ENCODE results near the gene HARBI1.

HARBI1 gene, protein sequence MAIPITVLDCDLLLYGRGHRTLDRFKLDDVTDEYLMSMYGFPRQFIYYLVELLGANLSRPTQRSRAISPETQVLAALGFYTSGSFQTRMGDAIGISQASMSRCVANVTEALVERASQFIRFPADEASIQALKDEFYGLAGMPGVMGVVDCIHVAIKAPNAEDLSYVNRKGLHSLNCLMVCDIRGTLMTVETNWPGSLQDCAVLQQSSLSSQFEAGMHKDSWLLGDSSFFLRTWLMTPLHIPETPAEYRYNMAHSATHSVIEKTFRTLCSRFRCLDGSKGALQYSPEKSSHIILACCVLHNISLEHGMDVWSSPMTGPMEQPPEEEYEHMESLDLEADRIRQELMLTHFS

DNA sequence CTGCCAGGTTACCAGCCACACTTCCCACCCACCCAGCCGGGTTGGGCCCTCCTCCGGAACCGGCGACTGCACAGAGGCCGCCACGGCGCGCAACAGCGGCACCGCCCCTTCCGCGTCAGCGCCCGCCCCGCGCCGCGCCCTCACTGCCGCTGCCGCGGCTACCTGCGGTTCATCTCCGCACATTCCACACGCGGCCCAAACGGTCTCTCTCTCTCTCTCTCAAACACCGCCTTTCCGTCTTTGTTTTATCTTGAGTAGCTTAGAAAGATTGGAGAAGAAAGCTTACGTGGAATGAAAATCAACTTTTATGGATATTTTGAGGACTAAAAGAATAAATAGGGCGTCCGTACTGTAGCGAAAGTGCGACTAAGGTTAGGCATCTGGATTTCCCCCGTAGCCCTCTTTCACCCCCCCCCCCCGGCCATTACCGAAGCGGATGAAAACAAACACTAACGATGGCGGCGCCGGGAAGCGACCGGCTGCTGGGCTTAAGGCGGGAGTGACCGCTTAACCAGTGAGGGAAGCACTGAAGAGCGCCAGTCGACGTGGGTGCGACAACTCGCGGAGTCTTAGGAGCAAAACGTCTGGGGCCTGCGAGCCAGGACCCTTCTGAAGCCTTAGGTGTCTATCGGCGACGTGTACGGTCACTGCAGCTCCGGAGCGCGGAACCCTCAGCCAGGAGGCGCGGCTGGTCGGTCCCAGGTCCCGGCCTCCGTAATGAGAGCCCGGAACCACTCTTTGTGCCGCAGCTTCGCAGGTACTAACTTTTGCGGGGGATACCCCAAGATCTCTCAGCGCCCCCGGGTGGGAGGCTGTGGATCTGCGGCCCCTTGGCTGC is at the start of gene HARBI1, which contains the start of gene ATG13:
TSS of gene HARBI1 (minus strand) at position 94 of the 838 bp plus-strand sequence. CDS start 990 bp downstream, outside the sequence.
TSS of gene ATG13 (plus strand) at position 420 of the 838 bp plus-strand sequence. CDS start 26,739 bp downstream, outside the sequence.
- Histone ChIP-seq H3K27me3 (ENCODE audit: low read depth, low read length) (no peaks in the 10 kb centered on the region), H3K9me3 (ENCODE audit: control insufficient read depth in 1 of 2, low read length in 2 of 2) (no peaks in the 10 kb centered on the region), H3K36me3 (ENCODE audit: control insufficient read depth in 1 of 2, insufficient read depth in 2 of 2, low read length in 2 of 2) (peaks cover 5 to 14% of the 10 kb centered on the region in 2 donors), H3K4me1 (ENCODE audit: control insufficient read depth in 1 of 2, insufficient read depth in 2 of 2, low read length in 2 of 2) (peaks cover 4 to 23% of the 10 kb centered on the region in 2 donors), H3K4me3 (ENCODE audit: low read depth in 1 of 2, low read length in 2 of 2) (peak within 1 kb of the TSS; percentile 89 to 96), H3K27ac (ENCODE audit: low read length) (peak within 1 kb of the TSS; percentile 98)

DNA sequence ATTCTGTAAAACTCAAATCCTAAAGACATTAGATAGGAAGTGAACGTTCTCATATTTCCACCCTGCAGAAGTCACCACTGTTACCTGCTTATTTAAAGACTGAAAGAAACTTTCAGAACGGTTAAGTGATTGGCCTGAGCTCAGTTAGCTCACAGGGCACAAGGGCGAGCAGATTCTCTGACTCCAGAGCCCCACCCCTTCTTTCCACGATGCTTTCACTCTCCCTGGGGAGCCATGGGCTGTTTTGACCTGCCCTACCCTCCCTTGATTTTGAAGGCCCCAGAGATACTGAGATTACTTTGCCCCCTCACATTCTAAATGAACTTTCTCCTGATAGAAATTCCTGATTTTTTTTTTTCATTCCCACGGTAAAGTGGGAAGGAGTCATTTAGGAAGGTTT is 49.5 kb upstream of the HARBI1 start:
- Histone ChIP-seq H3K4me1 (ENCODE audit: control insufficient read depth in 1 of 2, insufficient read depth in 2 of 2, low read length in 2 of 2) (peaks cover 0 to 12% of the 10 kb centered on the region in 2 donors), H3K27ac (ENCODE audit: low read length) (peak overlapping the region; percentile 58), H3K27me3 (ENCODE audit: low read depth, low read length) (no peaks in the 10 kb centered on the region), H3K36me3 (ENCODE audit: control insufficient read depth in 1 of 2, insufficient read depth in 2 of 2, low read length in 2 of 2) (peaks cover 60 to 62% of the 10 kb centered on the region in 2 donors), H3K9me3 (ENCODE audit: control insufficient read depth in 1 of 2, low read length in 2 of 2) (no peaks in the 10 kb centered on the region), H3K4me3 (ENCODE audit: low read depth in 1 of 2, low read length in 2 of 2) (no peak overlapping the region)

DNA sequence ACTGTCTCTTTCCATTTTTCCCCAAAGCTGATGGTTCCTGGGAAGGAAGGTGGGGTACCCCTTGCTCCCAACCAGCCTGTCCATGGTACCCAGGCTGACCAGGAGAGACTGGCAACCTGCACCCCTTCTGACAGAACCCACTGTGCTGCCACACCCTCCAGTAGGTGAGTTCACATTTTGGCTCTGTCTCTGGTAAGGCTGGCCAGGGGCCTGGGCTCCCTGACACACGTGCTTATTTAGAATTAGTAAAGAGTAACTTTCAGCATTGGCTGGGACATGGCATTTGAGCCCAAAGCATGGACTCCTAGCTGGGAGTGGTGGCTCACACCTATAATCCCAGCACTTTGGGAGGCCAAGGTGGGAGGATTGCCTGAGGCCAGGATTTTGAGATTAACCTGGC is 48.3 kb upstream of the HARBI1 start:
- H3K27me3 ChIP-seq (ENCODE audit: low read depth, low read length): no peaks in the 10 kb centered on the region
- H3K4me3 ChIP-seq (ENCODE audit: low read depth in 1 of 2, low read length in 2 of 2): no peak overlapping the region
- H3K4me1 ChIP-seq (ENCODE audit: control insufficient read depth in 1 of 2, insufficient read depth in 2 of 2, low read length in 2 of 2): peaks cover 0 to 12% of the 10 kb centered on the region in 2 donors
- H3K9me3 ChIP-seq (ENCODE audit: control insufficient read depth in 1 of 2, low read length in 2 of 2): no peaks in the 10 kb centered on the region
- H3K36me3 ChIP-seq (ENCODE audit: control insufficient read depth in 1 of 2, insufficient read depth in 2 of 2, low read length in 2 of 2): peaks cover 56 to 59% of the 10 kb centered on the region in 2 donors
- no peak overlapping the region for H3K27ac ChIP-seq (ENCODE audit: low read length)

DNA sequence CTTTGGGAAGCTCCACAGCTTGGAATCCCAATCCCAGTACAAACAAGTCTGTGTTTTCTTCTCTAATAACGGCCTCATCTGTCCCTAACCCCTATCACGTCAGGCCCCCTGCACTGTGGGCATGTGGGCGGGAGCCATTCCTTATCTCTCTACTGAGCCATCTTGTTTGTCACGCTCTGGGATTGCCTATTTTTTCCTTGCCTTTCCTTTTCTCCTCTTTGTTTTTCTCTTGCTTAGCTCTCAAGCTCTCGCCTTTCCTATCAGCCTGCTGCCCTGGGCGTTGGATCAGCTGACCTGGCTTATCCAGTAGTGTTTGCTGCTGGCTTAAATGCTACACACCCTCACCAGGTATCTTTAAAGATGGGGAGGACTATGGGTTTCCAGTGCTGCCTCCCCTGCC is 47.6 kb upstream of the HARBI1 start:
- no peak overlapping the region for H3K27ac ChIP-seq (ENCODE audit: low read length)
- H3K4me3 ChIP-seq (ENCODE audit: low read depth in 1 of 2, low read length in 2 of 2): no peak overlapping the region
- no peaks in the 10 kb centered on the region for H3K27me3 ChIP-seq (ENCODE audit: low read depth, low read length)
- H3K36me3 ChIP-seq (ENCODE audit: control insufficient read depth in 1 of 2, insufficient read depth in 2 of 2, low read length in 2 of 2): peaks cover 57 to 59% of the 10 kb centered on the region in 2 donors
- H3K4me1 ChIP-seq (ENCODE audit: control insufficient read depth in 1 of 2, insufficient read depth in 2 of 2, low read length in 2 of 2): peaks cover 0 to 12% of the 10 kb centered on the region in 2 donors
- H3K9me3 ChIP-seq (ENCODE audit: control insufficient read depth in 1 of 2, low read length in 2 of 2): no peaks in the 10 kb centered on the region

DNA sequence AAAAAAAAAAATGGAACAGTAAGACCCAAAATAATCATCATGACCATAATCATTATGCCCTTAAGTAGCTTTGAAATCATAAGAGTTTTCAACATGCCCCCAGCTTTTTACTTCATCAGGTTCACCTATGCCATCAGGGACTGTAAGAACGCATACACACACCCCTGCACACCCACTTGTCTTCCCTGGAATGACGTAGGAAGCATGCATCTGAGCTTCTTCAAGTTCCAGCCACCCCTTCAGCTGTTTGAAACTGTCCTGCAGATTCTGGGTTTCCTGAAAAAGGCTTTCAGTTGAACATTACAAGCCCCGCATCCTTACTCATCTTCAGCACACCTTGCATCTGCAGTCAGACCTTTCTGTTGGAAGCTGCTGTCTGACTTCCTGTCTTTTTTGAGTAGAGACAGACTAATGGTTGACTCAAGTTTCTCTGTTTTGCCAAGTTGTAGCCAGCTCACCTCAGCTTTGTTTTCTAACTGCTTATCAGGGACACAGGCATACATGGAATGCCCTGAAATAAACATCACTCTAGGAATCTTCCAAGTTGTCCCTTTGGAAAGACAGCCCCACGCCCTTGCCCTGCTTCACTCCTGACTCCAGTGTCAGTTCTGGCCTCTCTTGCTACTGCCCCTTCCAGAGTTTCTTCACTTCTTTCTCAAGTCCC is 46.4 kb upstream of the HARBI1 start:
- no peak overlapping the region for H3K4me3 ChIP-seq (ENCODE audit: low read depth in 1 of 2, low read length in 2 of 2)
- no peaks in the 10 kb centered on the region for H3K27me3 ChIP-seq (ENCODE audit: low read depth, low read length)
- no peaks in the 10 kb centered on the region for H3K9me3 ChIP-seq (ENCODE audit: control insufficient read depth in 1 of 2, low read length in 2 of 2)
- H3K36me3 ChIP-seq (ENCODE audit: control insufficient read depth in 1 of 2, insufficient read depth in 2 of 2, low read length in 2 of 2): peaks cover 52 to 59% of the 10 kb centered on the region in 2 donors
- H3K4me1 ChIP-seq (ENCODE audit: control insufficient read depth in 1 of 2, insufficient read depth in 2 of 2, low read length in 2 of 2): peaks cover 0 to 12% of the 10 kb centered on the region in 2 donors
- no peak overlapping the region for H3K27ac ChIP-seq (ENCODE audit: low read length)

DNA sequence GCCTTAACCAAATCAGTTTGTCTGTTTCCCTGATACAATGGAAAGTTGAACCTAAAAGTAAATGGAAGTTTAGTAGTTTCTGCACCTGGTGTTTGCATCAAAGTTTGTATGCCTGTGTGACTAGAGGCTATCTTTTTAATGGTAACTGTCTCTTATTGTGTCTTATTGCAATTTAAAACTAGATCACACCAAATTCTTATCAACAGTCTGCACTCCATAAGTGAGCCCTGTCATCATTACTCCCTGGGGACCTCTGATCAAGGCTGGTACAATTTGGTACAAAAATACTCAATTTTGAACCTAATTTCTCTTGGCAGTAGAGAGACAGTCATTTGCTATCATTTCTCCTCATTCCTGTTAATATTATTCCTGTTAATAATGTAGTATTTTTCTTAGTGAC is 45.3 kb upstream of the HARBI1 start:
- Histone ChIP-seq H3K4me1 (ENCODE audit: control insufficient read depth in 1 of 2, insufficient read depth in 2 of 2, low read length in 2 of 2) (peaks cover 0 to 5% of the 10 kb centered on the region in 2 donors), H3K4me3 (ENCODE audit: low read depth in 1 of 2, low read length in 2 of 2) (no peak overlapping the region), H3K27me3 (ENCODE audit: low read depth, low read length) (no peaks in the 10 kb centered on the region), H3K27ac (ENCODE audit: low read length) (no peak overlapping the region), H3K36me3 (ENCODE audit: control insufficient read depth in 1 of 2, insufficient read depth in 2 of 2, low read length in 2 of 2) (peaks cover 45 to 60% of the 10 kb centered on the region in 2 donors), H3K9me3 (ENCODE audit: control insufficient read depth in 1 of 2, low read length in 2 of 2) (no peaks in the 10 kb centered on the region)

DNA sequence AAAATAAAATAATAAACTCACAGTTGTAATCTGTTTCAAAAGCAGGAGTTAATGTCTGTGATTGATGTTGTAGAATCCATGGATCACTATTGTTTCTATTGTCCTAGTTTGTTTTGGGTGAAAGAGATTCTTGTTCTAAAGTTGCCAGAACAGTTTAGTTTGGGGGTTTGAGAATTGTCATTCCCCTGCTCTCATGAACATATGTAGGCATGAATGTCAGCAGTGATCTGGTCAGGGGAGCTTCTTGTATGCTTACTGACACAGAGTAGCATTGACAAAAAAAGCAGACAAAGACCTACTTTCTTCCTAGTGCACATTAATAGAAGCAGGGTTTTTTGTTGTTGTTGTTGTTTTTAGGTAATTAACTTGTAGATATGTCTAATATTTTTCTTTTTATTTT is 44.8 kb upstream of the HARBI1 start:
- Histone ChIP-seq H3K9me3 (ENCODE audit: control insufficient read depth in 1 of 2, low read length in 2 of 2) (no peaks in the 10 kb centered on the region), H3K27ac (ENCODE audit: low read length) (no peak overlapping the region), H3K4me1 (ENCODE audit: control insufficient read depth in 1 of 2, insufficient read depth in 2 of 2, low read length in 2 of 2) (no peaks in the 10 kb centered on the region)

DNA sequence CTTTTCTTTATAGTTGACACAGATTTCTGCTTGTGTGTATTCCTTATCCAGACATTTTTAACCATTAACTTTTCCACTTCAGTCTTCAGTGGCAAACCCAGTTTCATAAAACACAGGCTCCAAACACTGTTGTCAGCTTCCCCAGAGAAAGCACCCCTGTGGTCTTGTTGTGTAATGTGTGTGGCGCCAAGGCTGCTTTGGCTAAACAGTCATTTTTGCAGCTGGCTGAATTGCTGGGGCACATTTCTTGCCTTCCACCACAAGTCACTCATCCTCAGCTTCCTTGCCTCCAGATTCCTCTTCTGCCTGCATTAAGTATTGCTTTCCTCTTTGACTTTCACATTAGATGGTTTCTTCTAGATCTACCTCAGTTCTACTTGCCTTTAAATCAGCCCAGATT is 42.9 kb upstream of the HARBI1 start:
- Histone ChIP-seq H3K27me3 (ENCODE audit: low read depth, low read length) (no peaks in the 10 kb centered on the region), H3K9me3 (ENCODE audit: control insufficient read depth in 1 of 2, low read length in 2 of 2) (no peaks in the 10 kb centered on the region), H3K36me3 (ENCODE audit: control insufficient read depth in 1 of 2, insufficient read depth in 2 of 2, low read length in 2 of 2) (peaks cover 48 to 73% of the 10 kb centered on the region in 2 donors), H3K4me3 (ENCODE audit: low read depth in 1 of 2, low read length in 2 of 2) (no peak overlapping the region), H3K27ac (ENCODE audit: low read length) (no peak overlapping the region), H3K4me1 (ENCODE audit: control insufficient read depth in 1 of 2, insufficient read depth in 2 of 2, low read length in 2 of 2) (no peaks in the 10 kb centered on the region)

More for the DNA sequence above, 44.8 kb upstream of the HARBI1 start:
- Histone ChIP-seq H3K36me3 (ENCODE audit: control insufficient read depth in 1 of 2, insufficient read depth in 2 of 2, low read length in 2 of 2) (peaks cover 50 to 65% of the 10 kb centered on the region in 2 donors), H3K27me3 (ENCODE audit: low read depth, low read length) (no peaks in the 10 kb centered on the region), H3K4me3 (ENCODE audit: low read depth in 1 of 2, low read length in 2 of 2) (no peak overlapping the region)

DNA sequence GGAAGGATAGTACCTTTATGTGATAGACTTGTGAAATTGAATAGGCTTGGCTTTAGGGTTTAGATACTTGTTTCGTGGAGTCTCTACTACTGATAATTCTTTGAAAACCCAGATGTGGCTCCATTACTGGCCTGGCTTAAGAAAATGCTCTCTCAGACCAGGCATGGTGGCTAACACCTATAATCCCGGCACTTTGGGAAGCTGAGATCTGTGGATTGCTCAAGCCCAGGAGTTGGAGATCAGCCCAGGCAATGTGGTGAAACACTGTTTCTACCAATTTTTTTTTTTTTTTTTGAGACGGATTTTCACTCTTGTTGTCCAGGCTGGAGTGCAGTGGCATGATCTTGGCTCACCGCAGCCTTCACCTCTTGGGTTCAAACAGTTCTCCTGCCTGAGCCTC is 41.2 kb upstream of the HARBI1 start:
- H3K9me3 ChIP-seq (ENCODE audit: control insufficient read depth in 1 of 2, low read length in 2 of 2): no peaks in the 10 kb centered on the region
- H3K4me1 ChIP-seq (ENCODE audit: control insufficient read depth in 1 of 2, insufficient read depth in 2 of 2, low read length in 2 of 2): no peaks in the 10 kb centered on the region
- H3K27ac ChIP-seq (ENCODE audit: low read length): no peak overlapping the region
- no peak overlapping the region for H3K4me3 ChIP-seq (ENCODE audit: low read depth in 1 of 2, low read length in 2 of 2)
- H3K36me3 ChIP-seq (ENCODE audit: control insufficient read depth in 1 of 2, insufficient read depth in 2 of 2, low read length in 2 of 2): peaks cover 38 to 65% of the 10 kb centered on the region in 2 donors
- no peaks in the 10 kb centered on the region for H3K27me3 ChIP-seq (ENCODE audit: low read depth, low read length)

DNA sequence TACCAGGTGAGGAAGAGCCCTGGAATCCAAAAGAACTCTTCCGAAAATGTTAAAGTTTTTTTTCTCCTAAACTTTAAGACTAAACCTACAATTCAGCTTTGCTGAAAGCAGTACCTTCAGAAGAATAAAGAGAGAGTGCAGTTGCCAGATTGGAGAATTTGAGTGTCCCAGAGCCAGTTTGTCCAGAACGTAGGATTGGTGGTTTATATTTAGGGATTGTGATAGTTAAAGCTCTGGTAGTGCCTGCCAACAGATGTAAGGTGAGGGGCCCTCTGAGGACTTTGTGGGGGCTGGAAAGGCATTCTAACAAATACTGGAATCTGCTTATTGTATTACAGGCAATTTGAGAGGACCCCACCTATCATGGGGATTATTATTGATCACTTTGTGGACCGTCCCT is 40.2 kb upstream of the HARBI1 start:
- Histone ChIP-seq H3K36me3 (ENCODE audit: control insufficient read depth in 1 of 2, insufficient read depth in 2 of 2, low read length in 2 of 2) (peaks cover 37 to 73% of the 10 kb centered on the region in 2 donors), H3K27me3 (ENCODE audit: low read depth, low read length) (no peaks in the 10 kb centered on the region), H3K4me1 (ENCODE audit: control insufficient read depth in 1 of 2, insufficient read depth in 2 of 2, low read length in 2 of 2) (no peaks in the 10 kb centered on the region), H3K4me3 (ENCODE audit: low read depth in 1 of 2, low read length in 2 of 2) (no peak overlapping the region), H3K27ac (ENCODE audit: low read length) (no peak overlapping the region), H3K9me3 (ENCODE audit: control insufficient read depth in 1 of 2, low read length in 2 of 2) (no peaks in the 10 kb centered on the region)

DNA sequence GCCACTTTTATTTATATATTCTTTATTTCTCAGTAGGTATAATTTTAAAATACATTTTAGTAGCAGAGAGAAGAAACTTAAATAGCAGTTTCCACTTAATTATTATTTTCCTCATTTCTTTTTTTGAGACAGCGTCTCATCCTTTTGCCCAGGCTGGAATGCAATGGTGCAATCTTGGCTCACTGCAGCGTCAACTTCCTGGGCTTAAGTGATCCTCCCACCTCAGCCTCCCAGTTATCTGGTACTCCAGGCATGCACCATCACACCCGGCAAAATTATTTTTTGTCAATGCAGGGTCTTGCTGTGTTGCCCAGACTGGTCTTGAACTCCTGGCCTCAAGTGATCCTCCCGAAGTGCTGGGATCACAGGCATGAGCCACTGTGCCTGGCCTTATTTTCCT is 38.6 kb upstream of the HARBI1 start:
- Histone ChIP-seq H3K9me3 (ENCODE audit: control insufficient read depth in 1 of 2, low read length in 2 of 2) (no peaks in the 10 kb centered on the region), H3K27ac (ENCODE audit: low read length) (no peak overlapping the region), H3K4me1 (ENCODE audit: control insufficient read depth in 1 of 2, insufficient read depth in 2 of 2, low read length in 2 of 2) (no peaks in the 10 kb centered on the region), H3K36me3 (ENCODE audit: control insufficient read depth in 1 of 2, insufficient read depth in 2 of 2, low read length in 2 of 2) (peaks cover 51 to 83% of the 10 kb centered on the region in 2 donors), H3K27me3 (ENCODE audit: low read depth, low read length) (no peaks in the 10 kb centered on the region), H3K4me3 (ENCODE audit: low read depth in 1 of 2, low read length in 2 of 2) (no peak overlapping the region)
